Fibroblast of the aortic adventitia (primary cell): Measurements from ENCODE around the gene SART3. TPM values are rescaled to one million over a fixed set of nuclear protein-coding genes. Genes with fewer than 3 reads are reported as not detected.

Experiments
- DNase-seq: peaks from one replicate; pipeline ENCODE4 v3.0.0-alpha.2; 2010; ENCODE audit warnings: low read depth
- H3K4me3 ChIP-seq: 2 replicates; pipeline ENCODE4 v1.5.1; 2011; ENCODE audit warnings: low read depth, mild to moderate bottlenecking, control low read depth, low read length, moderate library complexity
- CTCF ChIP-seq: IDR thresholded peaks from 2 replicates; pipeline ENCODE4 v1.5.1; 2011; ENCODE audit warnings: mild to moderate bottlenecking, low read length, control low read depth, inconsistent platforms; ENCODE audit not compliant: insufficient read depth
- total RNA-seq: library from RNA; depleted of rRNA; stranded (reverse); fragments of >200 nt; gene quantifications from 2 replicates; pipeline ENCODE4 v1.2.3, GENCODE V29; 2012; ENCODE audit warnings: low replicate concordance

The SART3 gene
- total RNA-seq, 1 donor: 46.6 TPM

- H3K4me3 ChIP-seq: no peak overlapping the region
Measured at GRCh38 chr12:108571609-108572165, 10.7 kb upstream of the SART3 start.

GRCh38 chr12:108570743-108571608, 10.0 kb upstream of the SART3 start:
- H3K4me3 ChIP-seq: no peak overlapping the region
- TF ChIP-seq CTCF: peak; percentile 59
- peak; percentile 84 for DNase-seq

More at GRCh38 chr12:108571609-108572165, 10.7 kb upstream of the SART3 start:
- no peak for DNase-seq
- TF ChIP-seq CTCF: no peak

GRCh38 chr12:108568338-108569154, 7.6 kb upstream of the SART3 start:
- no peak for DNase-seq
- TF ChIP-seq CTCF: no peak

GRCh38 chr12:108567406-108568337, 6.7 kb upstream of the SART3 start:
- no peak for TF ChIP-seq CTCF
- no peak overlapping the region for H3K4me3 ChIP-seq
- no peak for DNase-seq

More at GRCh38 chr12:108568338-108569154, 7.6 kb upstream of the SART3 start:
- no peak overlapping the region for H3K4me3 ChIP-seq

GRCh38 chr12:108566452-108566851, 5.5 kb upstream of the SART3 start:
- TF ChIP-seq CTCF: no peak
- no peak for DNase-seq
- H3K4me3 ChIP-seq: no peak overlapping the region

GRCh38 chr12:108565976-108566375, 5.0 kb upstream of the SART3 start:
- peak; percentile 80 for DNase-seq
- TF ChIP-seq CTCF: no peak
- H3K4me3 ChIP-seq: no peak overlapping the region
